Stimulated activated CD4-positive, alpha-beta T cell treated with anti-CD3 and anti-CD28 coated beads, Interleukin-12 subunit alpha, Interleukin-12 subunit beta, amount 100 ng/mL, for 4 hours (primary cell): ENCODE measurements around the gene CASTOR1.

Experiments used
- DNase-seq: peaks from one replicate; pipeline ENCODE4 v3.0.0-alpha.2; 2020

CASTOR1 gene

GRCh38 chr22:30284172-30284571 is 5.1 kb downstream of the CASTOR1 start:
- no peak for DNase-seq

- no peak for DNase-seq
Measured at GRCh38 chr22:30283342-30283741, 6.0 kb downstream of the CASTOR1 start.

GRCh38 chr22:30282616-30283046 is 6.7 kb downstream of the CASTOR1 start:
- DNase-seq: no peak

GRCh38 chr22:30280505-30280904 is 8.8 kb downstream of the CASTOR1 start:
- no peak for DNase-seq

GRCh38 chr22:30279932-30280331 is 9.4 kb downstream of the CASTOR1 start:
- DNase-seq: no peak

GRCh38 chr22:30279046-30279788 is 10.1 kb downstream of the CASTOR1 start:
- no peak for DNase-seq

- no peak for DNase-seq
Measured at GRCh38 chr22:30277547-30278344, 11.6 kb downstream of the CASTOR1 start.

- DNase-seq: no peak
Measured at GRCh38 chr22:30276039-30276438, 13.3 kb downstream of the CASTOR1 start.

GRCh38 chr22:30275625-30276024 is 13.7 kb downstream of the CASTOR1 start:
- no peak for DNase-seq

GRCh38 chr22:30274437-30274812 is 14.9 kb downstream of the CASTOR1 start:
- DNase-seq: no peak

- DNase-seq: no peak
Measured at GRCh38 chr22:30273711-30274436, 15.4 kb downstream of the CASTOR1 start.

GRCh38 chr22:30272781-30273601 is 16.3 kb downstream of the CASTOR1 start:
- DNase-seq: no peak

GRCh38 chr22:30270832-30271231 is 18.5 kb downstream of the CASTOR1 start:
- no peak for DNase-seq

GRCh38 chr22:30268331-30268730 is 21.0 kb downstream of the CASTOR1 start:
- no peak for DNase-seq

GRCh38 chr22:30267382-30268302 is 21.7 kb downstream of the CASTOR1 start:
- DNase-seq: no peak

- DNase-seq: peak; percentile 57
Measured at GRCh38 chr22:30266445-30267381, 22.6 kb downstream of the CASTOR1 start, which contains the start of gene OSM. OSM (minus strand) TSS chr22:30266851; CDS start chr22:30266799, 52 bp downstream.

GRCh38 chr22:30265823-30266444 is 23.4 kb downstream of the CASTOR1 start:
- peak; percentile 78 for DNase-seq

GRCh38 chr22:30265131-30265720 is 24.1 kb downstream of the CASTOR1 start:
- no peak for DNase-seq

GRCh38 chr22:30263883-30264282 is 25.4 kb downstream of the CASTOR1 start:
- DNase-seq: no peak
